Measurements from ENCODE around the gene PXK. TPM values are rescaled to one million over a fixed set of nuclear protein-coding genes. Genes with fewer than 3 reads are reported as not detected.

Gene PXK
- total and polyA plus RNA-seq, 2 experiments from 2014 or later = 29.5 to 37.8 TPM

DNA sequence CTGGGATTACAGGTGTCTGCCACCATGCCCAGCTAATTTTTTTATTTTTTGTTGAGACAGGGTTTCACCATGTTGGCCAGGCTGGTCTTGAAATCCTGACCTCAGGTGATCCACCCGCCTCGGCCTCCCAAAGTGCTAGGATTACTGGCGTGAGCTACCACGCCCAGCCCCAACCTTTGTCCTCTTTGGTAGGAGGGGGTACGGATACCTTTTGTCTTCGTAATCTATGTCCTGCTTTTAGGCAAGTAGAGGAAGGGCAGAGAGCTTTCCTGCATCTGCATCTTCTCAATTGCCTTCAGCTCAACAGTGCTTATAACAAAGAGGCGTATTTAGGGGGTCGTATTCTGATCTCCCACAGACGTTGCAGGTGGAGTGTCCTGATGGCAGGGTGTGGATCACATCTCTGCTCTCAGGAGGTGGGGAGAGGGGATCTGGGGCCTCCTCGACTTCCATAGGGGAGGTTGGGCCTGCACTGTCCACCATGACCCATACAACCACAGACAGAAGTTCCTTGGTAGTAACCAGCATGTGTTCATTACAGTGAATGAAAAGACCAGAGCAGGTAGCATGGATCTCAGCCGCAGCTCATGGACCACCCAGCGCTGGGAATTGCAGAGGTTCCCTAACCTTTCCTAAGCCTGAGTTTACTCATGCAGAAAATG is 137.8 kb downstream of the PXK start:
- Histone ChIP-seq H3K4me2 (peak overlapping the region; percentile 40), H3K27me3 (no peaks in the 10 kb centered on the region), H3K4me3 (no peak overlapping the region), H3K9me3 (ENCODE audit: low read depth) (no peaks in the 10 kb centered on the region), H3K36me3 (replicated peaks; ENCODE audit: insufficient read depth, low read depth) (no peaks in the 10 kb centered on the region), H4K20me1 (ENCODE audit: insufficient read depth, poor library complexity, severe bottlenecking) (no peaks in the 10 kb centered on the region), H3K79me2 (no peaks in the 10 kb centered on the region), H3K9me2 (replicated peaks; ENCODE audit: insufficient read depth) (no peaks in the 10 kb centered on the region), H3K27ac (peak overlapping the region; percentile 70), H2AFZ (no peak overlapping the region), H3K4me1 (ENCODE audit: insufficient read depth) (peaks cover 27% of the 10 kb centered on the region)
- DNase-seq (ENCODE audit: low spot score) = no peak
- TF ChIP-seq, protein P1, sequence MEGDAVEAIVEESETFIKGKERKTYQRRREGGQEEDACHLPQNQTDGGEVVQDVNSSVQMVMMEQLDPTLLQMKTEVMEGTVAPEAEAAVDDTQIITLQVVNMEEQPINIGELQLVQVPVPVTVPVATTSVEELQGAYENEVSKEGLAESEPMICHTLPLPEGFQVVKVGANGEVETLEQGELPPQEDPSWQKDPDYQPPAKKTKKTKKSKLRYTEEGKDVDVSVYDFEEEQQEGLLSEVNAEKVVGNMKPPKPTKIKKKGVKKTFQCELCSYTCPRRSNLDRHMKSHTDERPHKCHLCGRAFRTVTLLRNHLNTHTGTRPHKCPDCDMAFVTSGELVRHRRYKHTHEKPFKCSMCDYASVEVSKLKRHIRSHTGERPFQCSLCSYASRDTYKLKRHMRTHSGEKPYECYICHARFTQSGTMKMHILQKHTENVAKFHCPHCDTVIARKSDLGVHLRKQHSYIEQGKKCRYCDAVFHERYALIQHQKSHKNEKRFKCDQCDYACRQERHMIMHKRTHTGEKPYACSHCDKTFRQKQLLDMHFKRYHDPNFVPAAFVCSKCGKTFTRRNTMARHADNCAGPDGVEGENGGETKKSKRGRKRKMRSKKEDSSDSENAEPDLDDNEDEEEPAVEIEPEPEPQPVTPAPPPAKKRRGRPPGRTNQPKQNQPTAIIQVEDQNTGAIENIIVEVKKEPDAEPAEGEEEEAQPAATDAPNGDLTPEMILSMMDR (IDR thresholded peaks at IDR 0.05; ENCODE audit: poor library complexity) = no peak
- TF ChIP-seq EZH2phosphoT487 (IDR thresholded peaks at IDR 0.05; ENCODE audit: low read depth, severe bottlenecking, unreplicated experiment) (no peak), EZH2 (IDR thresholded peaks at IDR 0.05; ENCODE audit: borderline replicate concordance) (no peak)
- WGBS (ENCODE audit: low lambda C conversion rate, missing lambda C conversion rate) = 76% methylated on average over 12 of the region's 12 CpGs

DNA sequence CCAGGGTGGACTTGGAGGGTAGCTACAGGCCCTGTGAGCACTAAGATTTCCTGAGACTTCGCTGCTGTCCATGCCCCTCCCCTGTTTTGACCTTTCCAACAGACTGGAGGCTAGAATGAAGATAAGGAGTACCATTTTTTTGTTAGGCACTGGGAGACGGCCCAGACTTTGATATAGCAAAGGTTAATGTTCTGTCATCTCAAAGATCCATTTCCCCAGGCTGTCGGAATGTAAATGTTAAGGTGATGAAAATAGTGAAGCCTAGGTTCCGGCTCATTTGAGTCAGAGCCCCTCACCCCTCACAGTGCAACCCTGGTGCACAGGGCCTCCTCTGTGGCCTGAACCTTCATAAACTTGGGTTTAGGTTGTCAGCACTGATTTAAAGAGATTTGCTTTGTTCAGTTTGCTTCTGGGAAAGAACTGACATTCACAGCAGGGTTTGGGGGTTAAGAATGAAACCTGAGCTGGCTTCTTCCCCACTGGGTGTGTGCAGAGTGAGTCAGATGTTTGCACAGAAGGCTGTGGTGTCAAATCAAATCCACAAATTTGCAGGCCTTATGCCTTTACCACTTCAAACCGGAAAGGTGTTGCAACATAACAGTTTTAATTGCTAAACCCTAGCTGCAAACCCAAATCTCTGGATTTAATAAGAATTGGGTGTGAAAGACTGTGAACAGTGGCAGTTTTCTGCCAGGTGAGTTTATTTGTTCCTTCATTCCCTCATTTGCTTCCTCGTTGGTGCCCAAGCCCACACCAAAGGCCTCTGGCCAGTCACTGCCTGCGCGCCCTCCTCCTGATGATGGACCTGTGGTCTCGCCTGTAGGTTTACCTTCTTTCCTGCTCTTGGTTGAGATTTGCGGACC is 138.6 kb downstream of the PXK start:
- TF ChIP-seq EZH2 (IDR thresholded peaks at IDR 0.05; ENCODE audit: borderline replicate concordance) (no peak), EZH2phosphoT487 (IDR thresholded peaks at IDR 0.05; ENCODE audit: low read depth, severe bottlenecking, unreplicated experiment) (peak; percentile 37)
- TF ChIP-seq, protein P1 (IDR thresholded peaks at IDR 0.05; ENCODE audit: poor library complexity) = no peak
- 43% methylated on average over 10 of the region's 10 CpGs for WGBS (ENCODE audit: low lambda C conversion rate, missing lambda C conversion rate)
- Histone ChIP-seq H3K4me2 (peak overlapping the region; percentile 40), H3K9me2 (replicated peaks; ENCODE audit: insufficient read depth) (no peaks in the 10 kb centered on the region), H3K4me3 (no peak overlapping the region), H3K36me3 (replicated peaks; ENCODE audit: insufficient read depth, low read depth) (no peaks in the 10 kb centered on the region), H3K79me2 (no peaks in the 10 kb centered on the region), H2AFZ (no peak overlapping the region), H3K27ac (peak overlapping the region; percentile 70), H3K4me1 (ENCODE audit: insufficient read depth) (peaks cover 27% of the 10 kb centered on the region), H3K9me3 (ENCODE audit: low read depth) (no peaks in the 10 kb centered on the region), H3K27me3 (no peaks in the 10 kb centered on the region), H4K20me1 (ENCODE audit: insufficient read depth, poor library complexity, severe bottlenecking) (no peaks in the 10 kb centered on the region)
- DNase-seq (ENCODE audit: low spot score) = peak; percentile 82

DNA sequence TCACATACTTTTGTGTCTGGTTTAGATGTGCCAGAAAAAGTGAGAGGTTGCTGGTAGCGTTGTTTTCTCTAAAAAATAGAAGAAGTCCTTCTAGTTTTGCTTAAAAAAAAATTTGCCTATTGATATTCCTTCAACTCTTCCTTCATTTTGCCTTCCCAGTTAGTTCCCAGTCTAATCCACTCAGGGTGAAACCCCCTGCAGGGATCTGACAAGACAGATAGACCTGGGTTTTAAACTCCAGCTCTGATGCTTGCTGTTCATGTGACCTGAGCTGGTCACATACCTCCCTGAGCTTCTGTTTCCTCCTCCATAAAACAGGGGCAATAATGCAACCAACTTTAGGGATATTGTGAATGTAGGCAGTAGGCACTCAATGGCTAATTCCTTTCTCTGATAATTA is 140.6 kb downstream of the PXK start:
- 95% methylated on average over 1 of the region's 1 CpG for WGBS (ENCODE audit: low lambda C conversion rate, missing lambda C conversion rate)
- Histone ChIP-seq H3K9me3 (ENCODE audit: low read depth) (no peaks in the 10 kb centered on the region), H4K20me1 (ENCODE audit: insufficient read depth, poor library complexity, severe bottlenecking) (no peaks in the 10 kb centered on the region), H3K4me3 (no peak overlapping the region), H3K79me2 (no peaks in the 10 kb centered on the region), H3K27me3 (no peaks in the 10 kb centered on the region), H3K4me2 (no peak overlapping the region), H2AFZ (no peak overlapping the region), H3K9me2 (replicated peaks; ENCODE audit: insufficient read depth) (no peaks in the 10 kb centered on the region), H3K27ac (no peak overlapping the region), H3K4me1 (ENCODE audit: insufficient read depth) (peaks cover 27% of the 10 kb centered on the region), H3K36me3 (replicated peaks; ENCODE audit: insufficient read depth, low read depth) (no peaks in the 10 kb centered on the region)
- TF ChIP-seq EZH2 (IDR thresholded peaks at IDR 0.05; ENCODE audit: borderline replicate concordance) (no peak), EZH2phosphoT487 (IDR thresholded peaks at IDR 0.05; ENCODE audit: low read depth, severe bottlenecking, unreplicated experiment) (no peak)
- TF ChIP-seq, protein P1 (IDR thresholded peaks at IDR 0.05; ENCODE audit: poor library complexity) = no peak
- no peak for DNase-seq (ENCODE audit: low spot score)

Data from hepatocyte (in vitro differentiated cells).